ENCODE results near the gene ZBTB46. TPM values are rescaled to one million over a fixed set of nuclear protein-coding genes. Genes with fewer than 3 reads are reported as not detected.

ZBTB46 gene
- total RNA-seq, 4 donors from 2014 or later = 11.5 to 20.4 (median 12.6) TPM

GRCh38 chr20:63783970-63784369 lies 47.1 kb downstream of the ZBTB46 start:
- Histone ChIP-seq H3K4me1 (peaks cover 0 to 3% (median 0%) of the 10 kb centered on the region in 4 donors), H3K27ac (no peak overlapping the region), H3K9me3 (no peaks in the 10 kb centered on the region), H3K27me3 (no peaks in the 10 kb centered on the region), H3K4me3 (no peak overlapping the region), H3K36me3 (peaks cover 0 to 16% (median 0%) of the 10 kb centered on the region in 3 donors)
- WGBS, 2 donors = 87 to 88% methylated on average over 10 to 16 of the region's 16 CpGs
- no peak for TF ChIP-seq CTCF (IDR thresholded peaks at IDR 0.05)
- TF ChIP-seq POLR2A (IDR thresholded peaks at IDR 0.05) = no peak
- no peak for TF ChIP-seq EP300 (IDR thresholded peaks at IDR 0.05)
- no peak for DNase-seq (ENCODE audit: low spot score in 2 of 2)

GRCh38 chr20:63782521-63782971 lies 48.5 kb downstream of the ZBTB46 start:
- TF ChIP-seq CTCF (IDR thresholded peaks at IDR 0.05) = no peak
- Histone ChIP-seq H3K9me3 (no peaks in the 10 kb centered on the region), H3K27me3 (no peaks in the 10 kb centered on the region), H3K27ac (no peak overlapping the region), H3K36me3 (peaks cover 0 to 4% (median 0%) of the 10 kb centered on the region in 3 donors), H3K4me3 (no peak overlapping the region), H3K4me1 (peaks cover 0 to 3% (median 0%) of the 10 kb centered on the region in 4 donors)
- 88 to 93% methylated on average over 8 to 12 of the region's 12 CpGs for WGBS, 2 donors
- no peak for DNase-seq (ENCODE audit: low spot score in 2 of 2)

GRCh38 chr20:63782051-63782471 lies 49.0 kb downstream of the ZBTB46 start:
- peaks cover 0 to 3% (median 0%) of the 10 kb centered on the region in 4 donors for H3K4me1 ChIP-seq
- no peaks in the 10 kb centered on the region for H3K9me3 ChIP-seq
- 80% methylated on average over 17 of the region's 18 CpGs for WGBS, 2 donors
- H3K4me3 ChIP-seq = no peak overlapping the region
- no peaks in the 10 kb centered on the region for H3K27me3 ChIP-seq
- H3K27ac ChIP-seq = no peak overlapping the region
- H3K36me3 ChIP-seq = no peaks in the 10 kb centered on the region
- no peak for DNase-seq (ENCODE audit: low spot score in 2 of 2)
- no peak for TF ChIP-seq CTCF (IDR thresholded peaks at IDR 0.05)
- TF ChIP-seq POLR2A (IDR thresholded peaks at IDR 0.05) = no peak
- TF ChIP-seq EP300 (IDR thresholded peaks at IDR 0.05) = no peak

DNA sequence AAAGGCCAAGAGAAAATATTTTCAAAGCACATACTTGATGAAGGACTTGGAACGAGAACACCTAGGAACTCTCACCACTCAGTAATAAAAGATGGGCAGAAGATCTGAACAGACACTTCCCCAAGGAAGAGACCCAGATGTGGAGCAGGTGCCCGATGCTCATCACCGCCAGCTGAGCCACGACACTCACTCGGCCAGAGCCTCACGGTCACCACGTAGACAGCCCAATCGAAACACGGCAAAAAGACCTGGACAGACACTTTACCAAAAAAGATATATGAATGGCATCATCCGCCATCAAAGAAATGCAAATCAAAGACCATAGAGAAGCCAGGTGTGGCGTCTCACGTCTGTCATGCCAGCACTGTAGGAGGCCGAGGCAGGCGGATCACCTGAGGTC lies 49.9 kb downstream of the ZBTB46 start:
- Histone ChIP-seq H3K4me3 (no peak overlapping the region), H3K27ac (no peak overlapping the region), H3K27me3 (no peaks in the 10 kb centered on the region), H3K9me3 (no peaks in the 10 kb centered on the region), H3K36me3 (no peaks in the 10 kb centered on the region), H3K4me1 (peaks cover 0 to 3% (median 0%) of the 10 kb centered on the region in 4 donors)
- 91 to 92% methylated on average over 14 of the region's 14 CpGs for WGBS, 2 donors
- DNase-seq (ENCODE audit: low spot score in 2 of 2) = no peak
- no peak for TF ChIP-seq CTCF (IDR thresholded peaks at IDR 0.05)
- TF ChIP-seq POLR2A (IDR thresholded peaks at IDR 0.05) = no peak
- no peak for TF ChIP-seq EP300 (IDR thresholded peaks at IDR 0.05)

GRCh38 chr20:63778857-63779256 lies 52.2 kb downstream of the ZBTB46 start:
- WGBS, 2 donors = 83 to 87% methylated on average over 9 of the region's 9 CpGs
- Histone ChIP-seq H3K27ac (no peak overlapping the region), H3K9me3 (no peaks in the 10 kb centered on the region), H3K36me3 (peaks cover 0 to 10% (median 0%) of the 10 kb centered on the region in 3 donors), H3K4me3 (no peak overlapping the region), H3K27me3 (no peaks in the 10 kb centered on the region), H3K4me1 (peaks cover 0 to 21% (median 0%) of the 10 kb centered on the region in 4 donors)
- no peak for TF ChIP-seq CTCF (IDR thresholded peaks at IDR 0.05)
- TF ChIP-seq POLR2A (IDR thresholded peaks at IDR 0.05) = no peak
- TF ChIP-seq EP300 (IDR thresholded peaks at IDR 0.05) = no peak
- DNase-seq (ENCODE audit: low spot score in 2 of 2) = no peak

All from tibial nerve (tissue), 4 donors.